GM12878 (cell line): Measurements from ENCODE around the gene KATNB1. TPM values are rescaled to one million over a fixed set of nuclear protein-coding genes. Genes with fewer than 3 reads are reported as not detected.

Experiments
- BHLHE40 ChIP-seq, 2 experiments: fragments of 450-650 bp in 1 of 2; IDR thresholded peaks; 2 replicates each; pipeline ENCODE4 v1.6.1; 2011 to 2017; ENCODE audit warnings: low read depth in 2 of 2, borderline replicate concordance in 1 of 2, improper control_type of control experiment in 1 of 2, low read length in 1 of 2, mild to moderate bottlenecking in 1 of 2
- NKRF ChIP-seq: fragments of 450-650 bp; conservative IDR thresholded peaks from 2 replicates; pipeline ENCODE4 v1.6.1; 2017; ENCODE audit warnings: mild to moderate bottlenecking, moderate library complexity
- polyA plus RNA-seq, 11 experiments: library from polyadenylated mRNA; depleted of rRNA in 4 of 11; unstranded in 6 of 11; stranded (reverse) in 5 of 11; fragments of >200 nt; fragmentation: Nextera tagmentation in 4 of 11; fragmentation: Illumina TruSeq in 1 of 11; extraction: Ambion mirVana in 4 of 11; extraction: Trizol in 1 of 11; gene quantifications; 1 replicate in 1 of 11; 2 replicates in 10 of 11; pipeline versions ENCODE4 v1.2.1 to v1.2.3, GENCODE V29; 2011 to 2016; ENCODE audit warnings: inconsistent platforms in 2 of 11, missing spikeins in 2 of 11, low read depth in 1 of 11
- total RNA-seq, 4 experiments: library from RNA; depleted of rRNA in 3 of 4; stranded (reverse); fragments of >200 nt in 3 of 4; fragmentation: Illumina TruSeq in 1 of 4; extraction: Trizol in 1 of 4; gene quantifications; 2 replicates each; pipeline versions ENCODE4 v1.2.1 to v1.2.3, GENCODE V29; 2013 to 2021
- TF ChIP-seq, protein P1 (sequence below): fragments of 450-650 bp; IDR thresholded peaks from 2 replicates; pipeline ENCODE4 v1.6.1; 2014; ENCODE audit warnings: mild to moderate bottlenecking
- TF ChIP-seq, protein P2 (sequence below): fragments of 450-650 bp; formaldehyde crosslinking; IDR thresholded peaks from 2 replicates; pipeline ENCODE4 v1.5.0; 2022; ENCODE audit warnings: mild to moderate bottlenecking, missing genetic modification characterization

The KATNB1 gene
- total and polyA plus RNA-seq, 10 of the 15 experiments (the other 5 are each of a cell fraction or from before 2014, with no cell fraction given), result 0.71 to 46.5 (median 19.5) TPM

DNA sequence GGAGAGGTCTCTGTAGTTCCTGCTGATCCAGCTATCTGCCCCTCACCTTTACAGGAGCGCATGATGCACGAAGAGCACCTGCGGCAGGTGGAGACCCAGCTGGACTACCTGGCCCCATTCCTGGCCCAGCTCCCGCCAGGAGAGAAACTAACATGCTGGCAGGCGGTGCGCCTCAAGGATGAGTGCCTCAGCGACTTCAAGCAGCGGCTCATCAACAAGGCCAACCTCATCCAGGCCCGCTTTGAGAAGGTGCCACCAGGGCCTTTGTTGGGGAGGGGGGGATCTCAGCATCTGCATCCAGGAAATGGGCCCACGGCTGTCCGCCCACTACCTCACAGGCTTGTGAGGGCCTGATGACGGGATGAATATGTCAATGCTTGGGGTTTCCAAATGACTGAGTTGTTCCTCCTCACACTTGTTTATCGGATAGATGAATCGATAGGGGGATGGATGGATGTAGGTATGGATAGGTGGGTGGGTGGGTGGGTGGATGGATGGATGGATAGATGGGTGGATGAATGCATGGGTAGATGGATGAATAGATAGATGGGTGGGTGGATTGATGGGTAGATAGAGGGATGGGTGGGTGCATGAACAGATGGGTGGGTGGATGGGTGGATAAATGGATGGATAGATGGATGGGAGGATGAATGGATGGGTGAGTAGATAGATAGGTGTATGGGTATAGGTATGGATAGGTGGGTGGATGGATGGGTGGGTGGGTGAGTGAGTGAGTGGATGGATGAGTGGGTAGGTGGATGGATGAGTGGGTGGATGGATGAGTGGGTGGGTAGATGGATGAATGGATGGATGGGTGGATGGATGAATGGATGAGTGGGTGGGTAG, 7.0 kb upstream of the KATNB1 start (continued):
- no peak for TF ChIP-seq NKRF
- no peak for TF ChIP-seq BHLHE40 (IDR thresholded peaks at IDR 0.05; ENCODE audit: borderline replicate concordance in 1 of 2, low read depth in 2 of 2, low read length in 1 of 2)
- TF ChIP-seq, protein P1, sequence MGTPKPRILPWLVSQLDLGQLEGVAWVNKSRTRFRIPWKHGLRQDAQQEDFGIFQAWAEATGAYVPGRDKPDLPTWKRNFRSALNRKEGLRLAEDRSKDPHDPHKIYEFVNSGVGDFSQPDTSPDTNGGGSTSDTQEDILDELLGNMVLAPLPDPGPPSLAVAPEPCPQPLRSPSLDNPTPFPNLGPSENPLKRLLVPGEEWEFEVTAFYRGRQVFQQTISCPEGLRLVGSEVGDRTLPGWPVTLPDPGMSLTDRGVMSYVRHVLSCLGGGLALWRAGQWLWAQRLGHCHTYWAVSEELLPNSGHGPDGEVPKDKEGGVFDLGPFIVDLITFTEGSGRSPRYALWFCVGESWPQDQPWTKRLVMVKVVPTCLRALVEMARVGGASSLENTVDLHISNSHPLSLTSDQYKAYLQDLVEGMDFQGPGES, result no peak
- TF ChIP-seq, protein P2, sequence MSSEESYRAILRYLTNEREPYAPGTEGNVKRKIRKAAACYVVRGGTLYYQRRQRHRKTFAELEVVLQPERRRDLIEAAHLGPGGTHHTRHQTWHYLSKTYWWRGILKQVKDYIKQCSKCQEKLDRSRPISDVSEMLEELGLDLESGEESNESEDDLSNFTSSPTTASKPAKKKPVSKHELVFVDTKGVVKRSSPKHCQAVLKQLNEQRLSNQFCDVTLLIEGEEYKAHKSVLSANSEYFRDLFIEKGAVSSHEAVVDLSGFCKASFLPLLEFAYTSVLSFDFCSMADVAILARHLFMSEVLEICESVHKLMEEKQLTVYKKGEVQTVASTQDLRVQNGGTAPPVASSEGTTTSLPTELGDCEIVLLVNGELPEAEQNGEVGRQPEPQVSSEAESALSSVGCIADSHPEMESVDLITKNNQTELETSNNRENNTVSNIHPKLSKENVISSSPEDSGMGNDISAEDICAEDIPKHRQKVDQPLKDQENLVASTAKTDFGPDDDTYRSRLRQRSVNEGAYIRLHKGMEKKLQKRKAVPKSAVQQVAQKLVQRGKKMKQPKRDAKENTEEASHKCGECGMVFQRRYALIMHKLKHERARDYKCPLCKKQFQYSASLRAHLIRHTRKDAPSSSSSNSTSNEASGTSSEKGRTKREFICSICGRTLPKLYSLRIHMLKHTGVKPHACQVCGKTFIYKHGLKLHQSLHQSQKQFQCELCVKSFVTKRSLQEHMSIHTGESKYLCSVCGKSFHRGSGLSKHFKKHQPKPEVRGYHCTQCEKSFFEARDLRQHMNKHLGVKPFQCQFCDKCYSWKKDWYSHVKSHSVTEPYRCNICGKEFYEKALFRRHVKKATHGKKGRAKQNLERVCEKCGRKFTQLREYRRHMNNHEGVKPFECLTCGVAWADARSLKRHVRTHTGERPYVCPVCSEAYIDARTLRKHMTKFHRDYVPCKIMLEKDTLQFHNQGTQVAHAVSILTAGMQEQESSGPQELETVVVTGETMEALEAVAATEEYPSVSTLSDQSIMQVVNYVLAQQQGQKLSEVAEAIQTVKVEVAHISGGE (CRISPR knock-in tag), result no peak
